PFSK-1 (cell line): ENCODE results near the gene HOXA9.

ENCODE experiments used
- FOXP2 ChIP-seq: optimal IDR thresholded peaks from 2 replicates; pipeline ENCODE3; 2011; ENCODE audit warnings: borderline replicate concordance, control low read depth, inconsistent platforms; ENCODE audit not compliant: insufficient read depth; ENCODE audit errors: extremely low read length, extremely low read depth
- POLR2AphosphoS5 ChIP-seq: IDR thresholded peaks from 2 replicates; pipeline ENCODE4 v1.6.1; 2012; ENCODE audit warnings: low read depth, mild to moderate bottlenecking, control low read depth, low read length, moderate library complexity
- SIN3A ChIP-seq: IDR thresholded peaks from 2 replicates; pipeline ENCODE4 v1.6.1; 2012; ENCODE audit warnings: mild to moderate bottlenecking, low read length, moderate library complexity, borderline replicate concordance; ENCODE audit not compliant: insufficient read depth
- TAF1 ChIP-seq: IDR thresholded peaks from 2 replicates; pipeline ENCODE4 v1.6.1; 2012; ENCODE audit warnings: low read length, control low read depth, borderline replicate concordance; ENCODE audit not compliant: insufficient read depth
- TF ChIP-seq, protein P1 (sequence below), 2 experiments: IDR thresholded peaks; 2 replicates each; pipeline versions ENCODE4 v1.6.1 to v1.8.0; 2011 to 2012; ENCODE audit warnings: low read depth in 2 of 2, low read length in 2 of 2, control low read depth in 1 of 2, inconsistent platforms in 1 of 2, mild to moderate bottlenecking in 1 of 2, moderate library complexity in 1 of 2; ENCODE audit not compliant: insufficient read depth in 1 of 2

The HOXA9 gene

DNA sequence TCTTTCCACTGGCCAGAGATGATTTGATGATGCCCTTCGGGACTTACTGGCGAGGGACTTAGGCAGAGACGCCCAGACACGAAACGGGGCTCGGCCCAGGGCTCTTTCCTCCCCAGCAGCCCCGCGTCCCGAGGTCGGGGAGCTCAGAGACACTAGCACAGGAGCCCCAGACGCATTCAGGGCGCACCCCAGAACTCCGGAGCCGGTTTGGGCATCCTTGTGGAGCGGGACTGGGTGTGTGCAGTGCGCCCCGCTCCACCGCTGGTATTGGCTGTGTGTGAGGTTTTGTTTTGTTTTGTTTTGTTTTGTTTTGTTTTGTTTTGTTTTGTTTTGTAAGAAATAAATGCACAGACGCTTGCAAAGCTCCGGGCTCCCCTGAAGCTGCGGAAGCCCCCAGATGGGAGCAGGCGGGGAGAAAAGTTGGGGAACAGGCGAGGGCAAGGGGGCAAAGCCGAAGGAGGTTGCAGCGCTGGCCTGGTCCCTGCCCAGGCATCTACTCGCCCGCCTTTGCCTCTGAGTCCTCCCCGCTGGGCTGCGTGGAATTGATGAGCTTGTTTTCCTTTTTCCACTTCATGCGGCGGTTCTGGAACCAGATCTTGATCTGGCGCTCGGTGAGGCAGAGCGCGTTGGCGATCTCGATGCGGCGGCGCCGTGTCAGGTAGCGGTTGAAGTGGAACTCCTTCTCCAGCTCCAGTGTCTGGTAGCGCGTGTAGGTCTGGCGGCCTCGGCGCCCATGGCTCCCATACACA lies 20.0 kb downstream of the HOXA9 start:
- no peak for TF ChIP-seq FOXP2
- TF ChIP-seq POLR2AphosphoS5, result no peak
- no peak for TF ChIP-seq TAF1
- TF ChIP-seq SIN3A, result no peak
- TF ChIP-seq, protein P1, sequence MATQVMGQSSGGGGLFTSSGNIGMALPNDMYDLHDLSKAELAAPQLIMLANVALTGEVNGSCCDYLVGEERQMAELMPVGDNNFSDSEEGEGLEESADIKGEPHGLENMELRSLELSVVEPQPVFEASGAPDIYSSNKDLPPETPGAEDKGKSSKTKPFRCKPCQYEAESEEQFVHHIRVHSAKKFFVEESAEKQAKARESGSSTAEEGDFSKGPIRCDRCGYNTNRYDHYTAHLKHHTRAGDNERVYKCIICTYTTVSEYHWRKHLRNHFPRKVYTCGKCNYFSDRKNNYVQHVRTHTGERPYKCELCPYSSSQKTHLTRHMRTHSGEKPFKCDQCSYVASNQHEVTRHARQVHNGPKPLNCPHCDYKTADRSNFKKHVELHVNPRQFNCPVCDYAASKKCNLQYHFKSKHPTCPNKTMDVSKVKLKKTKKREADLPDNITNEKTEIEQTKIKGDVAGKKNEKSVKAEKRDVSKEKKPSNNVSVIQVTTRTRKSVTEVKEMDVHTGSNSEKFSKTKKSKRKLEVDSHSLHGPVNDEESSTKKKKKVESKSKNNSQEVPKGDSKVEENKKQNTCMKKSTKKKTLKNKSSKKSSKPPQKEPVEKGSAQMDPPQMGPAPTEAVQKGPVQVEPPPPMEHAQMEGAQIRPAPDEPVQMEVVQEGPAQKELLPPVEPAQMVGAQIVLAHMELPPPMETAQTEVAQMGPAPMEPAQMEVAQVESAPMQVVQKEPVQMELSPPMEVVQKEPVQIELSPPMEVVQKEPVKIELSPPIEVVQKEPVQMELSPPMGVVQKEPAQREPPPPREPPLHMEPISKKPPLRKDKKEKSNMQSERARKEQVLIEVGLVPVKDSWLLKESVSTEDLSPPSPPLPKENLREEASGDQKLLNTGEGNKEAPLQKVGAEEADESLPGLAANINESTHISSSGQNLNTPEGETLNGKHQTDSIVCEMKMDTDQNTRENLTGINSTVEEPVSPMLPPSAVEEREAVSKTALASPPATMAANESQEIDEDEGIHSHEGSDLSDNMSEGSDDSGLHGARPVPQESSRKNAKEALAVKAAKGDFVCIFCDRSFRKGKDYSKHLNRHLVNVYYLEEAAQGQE (IDR thresholded peaks at IDR 0.05; ENCODE audit: insufficient read depth in 1 of 2, low read depth in 2 of 2, low read length in 2 of 2), result no peak

GRCh38 chr7:27144781-27145164 lies 20.6 kb downstream of the HOXA9 start:
- no peak for TF ChIP-seq POLR2AphosphoS5
- TF ChIP-seq SIN3A, result no peak
- TF ChIP-seq TAF1, result no peak
- TF ChIP-seq FOXP2, result no peak
- TF ChIP-seq, protein P1 (IDR thresholded peaks at IDR 0.05; ENCODE audit: insufficient read depth in 1 of 2, low read depth in 2 of 2, low read length in 2 of 2), result no peak

GRCh38 chr7:27143950-27144780 lies 21.2 kb downstream of the HOXA9 start:
- TF ChIP-seq, protein P1 (IDR thresholded peaks at IDR 0.05; ENCODE audit: insufficient read depth in 1 of 2, low read depth in 2 of 2, low read length in 2 of 2), result no peak
- no peak for TF ChIP-seq FOXP2
- no peak for TF ChIP-seq POLR2AphosphoS5
- TF ChIP-seq SIN3A, result no peak
- no peak for TF ChIP-seq TAF1

- TF ChIP-seq TAF1 (no peak), SIN3A (no peak), FOXP2 (no peak), POLR2AphosphoS5 (no peak)
- TF ChIP-seq, protein P1 (IDR thresholded peaks at IDR 0.05; ENCODE audit: insufficient read depth in 1 of 2, low read depth in 2 of 2, low read length in 2 of 2), result no peak
Observed at GRCh38 chr7:27143023-27143949, 22.1 kb downstream of the HOXA9 start, which contains the start of gene HOXA5. Gene HOXA5, minus strand, starts transcription at chr7:27143681. Its CDS starts 74 bp downstream, at chr7:27143607.
